Activated T-helper 1 cell treated with anti-CD3 and anti-CD28 coated beads, Interleukin-2, amount 50 U/mL, for 16 hours (primary cell): ENCODE data around the gene CNNM1.
A peak's percentile ranks its signal among the peaks of the same experiment; 100 is the strongest.

Experiments
- DNase-seq, 2 donors: peaks; one replicate each; pipeline ENCODE4 v3.0.0-alpha.2; 2020; ENCODE audit warnings: low read depth in 1 of 2, low spot score in 1 of 2

CNNM1 gene

DNA sequence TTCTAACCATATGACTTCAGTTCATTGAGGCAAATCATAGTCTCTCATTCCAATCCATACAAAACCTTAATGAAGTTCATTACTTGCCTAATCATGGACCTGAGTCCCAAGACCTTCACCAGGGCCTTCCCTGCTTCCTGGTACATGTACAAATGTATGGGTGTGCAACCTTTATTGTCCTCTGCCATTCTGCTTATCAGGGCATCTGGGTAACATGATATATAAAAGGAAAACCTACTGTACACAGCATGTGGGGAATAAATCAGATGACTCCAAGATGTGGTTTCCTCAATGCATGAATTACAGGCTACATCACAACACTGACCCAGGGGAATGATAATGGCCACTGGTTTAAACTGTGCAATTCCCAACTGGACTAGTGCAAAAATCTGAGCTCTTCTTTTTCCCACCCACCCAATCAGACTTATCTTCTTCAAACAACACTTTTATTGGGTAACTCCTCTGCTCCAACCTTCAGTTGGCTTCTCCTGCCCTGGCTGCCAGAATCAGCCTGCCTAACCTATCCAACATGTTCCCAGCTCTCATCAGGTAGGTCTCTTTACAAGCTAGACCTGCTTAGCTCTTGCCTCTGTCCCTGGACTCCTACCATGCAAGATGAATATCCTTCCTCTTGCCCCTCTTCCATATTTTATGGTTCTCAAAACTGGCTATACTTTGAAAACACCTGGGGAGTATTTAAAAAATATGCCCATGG, 89.9 kb downstream of the CNNM1 start:
- DNase-seq: no peak

DNA sequence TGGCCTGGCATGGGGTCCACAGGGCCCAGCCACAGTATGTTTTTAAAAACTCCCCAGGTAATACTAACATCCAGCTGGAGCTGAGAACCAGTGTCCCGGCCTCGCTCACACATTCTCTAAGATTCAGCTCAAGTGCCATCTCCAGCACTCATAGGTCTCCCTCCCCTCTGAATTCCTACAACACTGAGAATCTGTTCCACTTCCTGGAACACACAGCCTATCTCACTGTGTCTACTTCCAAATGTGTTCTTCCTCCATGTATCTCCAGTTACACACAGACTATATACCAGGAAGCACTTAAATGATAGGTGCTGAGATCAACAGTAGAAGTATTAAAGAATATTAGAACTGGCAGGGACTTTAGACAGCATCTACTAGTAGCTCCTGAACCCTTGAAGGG, 90.5 kb downstream of the CNNM1 start:
- no peak for DNase-seq

DNA sequence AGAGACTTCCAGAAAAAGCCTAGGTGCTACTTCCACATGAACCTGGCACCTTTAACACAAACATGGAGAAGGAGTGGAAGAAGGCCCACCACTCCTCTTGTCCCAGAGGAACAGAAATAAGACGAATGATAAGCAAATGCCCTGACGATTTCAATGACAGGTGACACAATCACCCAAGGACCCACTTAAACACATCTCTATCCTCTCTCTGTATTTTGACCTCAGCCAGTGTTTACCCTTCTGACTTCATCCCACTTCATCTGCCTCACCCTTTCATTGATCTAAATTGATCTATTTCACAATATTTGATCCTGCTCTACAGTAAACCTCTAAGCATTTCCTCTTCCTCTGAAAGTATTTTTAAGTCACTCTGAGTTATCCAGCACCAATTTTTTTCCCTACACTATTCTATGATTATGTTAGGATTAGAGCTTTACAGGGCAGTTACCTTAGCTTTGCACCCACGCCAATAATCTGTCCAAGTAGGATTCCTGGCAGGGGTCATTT, 92.1 kb downstream of the CNNM1 start:
- DNase-seq: no peak

DNA sequence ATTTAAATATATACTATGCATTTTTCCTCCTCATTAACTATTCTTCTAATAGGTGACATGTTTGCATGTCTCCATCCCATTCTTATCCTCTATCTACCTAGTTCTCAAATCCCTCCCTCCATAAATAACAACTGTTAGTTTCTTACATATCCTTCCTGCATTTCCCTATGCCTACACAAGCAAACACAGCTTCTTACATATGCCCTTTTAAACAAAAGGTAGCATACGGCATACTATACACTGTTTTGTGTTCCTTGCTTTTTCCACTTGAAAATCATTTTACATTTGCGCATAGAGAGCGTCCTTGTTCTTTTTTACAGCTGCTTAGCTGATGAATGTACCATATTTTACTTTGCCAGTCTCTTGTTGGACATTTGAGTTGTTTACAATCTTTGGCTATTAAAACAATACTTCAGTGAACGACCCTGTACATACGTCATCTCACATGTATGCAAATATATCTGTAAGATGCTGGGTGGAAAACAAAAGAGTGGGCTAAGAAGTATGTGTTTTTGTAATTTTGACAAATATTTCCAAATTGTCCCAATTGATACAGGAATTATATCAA, 93.5 kb downstream of the CNNM1 start:
- DNase-seq: no peak

DNA sequence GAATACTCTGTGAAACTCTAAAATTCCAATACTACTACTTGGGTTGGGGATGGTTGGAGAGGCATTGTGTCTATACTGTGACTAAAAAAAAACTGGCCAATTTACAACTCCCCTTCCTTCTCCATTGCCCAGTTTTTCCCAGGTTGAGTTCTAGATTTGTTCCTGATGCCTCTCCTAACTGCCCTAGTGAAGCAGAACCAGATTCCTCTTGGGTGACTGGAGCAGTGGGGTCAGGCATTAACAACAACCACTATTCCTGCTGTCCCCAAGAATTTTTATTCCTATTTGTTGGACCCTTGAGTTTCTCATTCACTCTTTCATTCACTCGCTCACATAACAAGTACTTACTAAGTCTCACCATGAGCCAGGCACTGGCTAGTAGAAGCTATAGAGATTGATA, 95.5 kb downstream of the CNNM1 start:
- no peak for DNase-seq

DNA sequence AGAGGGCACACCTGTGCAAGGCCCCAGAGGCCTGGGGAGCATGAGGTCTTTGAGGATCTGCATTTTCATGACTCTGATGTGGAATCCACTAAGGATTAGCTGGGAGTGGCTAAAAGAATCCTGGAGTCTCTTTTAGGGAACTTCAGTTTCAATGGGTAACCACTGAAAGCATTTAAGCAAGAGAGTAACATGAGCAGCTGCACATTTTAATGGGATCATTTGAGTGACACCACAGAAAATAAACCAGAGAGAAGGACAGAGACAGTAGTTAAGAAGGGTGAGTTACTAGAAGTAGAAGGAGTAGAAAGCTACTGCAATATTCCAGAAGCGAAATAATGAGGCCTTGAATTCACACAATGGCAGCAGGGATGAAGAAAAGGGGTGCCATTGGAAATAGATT, 96.0 kb downstream of the CNNM1 start:
- DNase-seq: no peak

DNA sequence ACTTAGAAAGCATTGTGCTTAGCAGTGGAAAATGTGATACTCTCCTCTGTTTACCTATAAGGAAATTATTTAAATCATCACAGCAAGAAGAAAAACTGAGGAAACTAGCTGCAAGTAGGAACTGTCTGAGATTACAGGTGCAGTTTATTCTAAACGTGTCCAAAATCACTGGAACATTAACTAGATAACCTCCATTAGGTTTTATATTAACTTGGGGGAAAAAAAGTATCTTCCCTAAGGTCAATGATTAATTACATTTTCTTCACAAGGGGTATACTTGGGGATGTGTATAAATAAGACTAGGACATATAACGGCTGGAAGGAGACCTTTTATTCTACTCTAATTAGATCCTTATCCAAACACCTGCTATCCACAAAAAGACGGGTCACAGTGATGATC, 97.5 kb downstream of the CNNM1 start:
- no peak for DNase-seq

DNA sequence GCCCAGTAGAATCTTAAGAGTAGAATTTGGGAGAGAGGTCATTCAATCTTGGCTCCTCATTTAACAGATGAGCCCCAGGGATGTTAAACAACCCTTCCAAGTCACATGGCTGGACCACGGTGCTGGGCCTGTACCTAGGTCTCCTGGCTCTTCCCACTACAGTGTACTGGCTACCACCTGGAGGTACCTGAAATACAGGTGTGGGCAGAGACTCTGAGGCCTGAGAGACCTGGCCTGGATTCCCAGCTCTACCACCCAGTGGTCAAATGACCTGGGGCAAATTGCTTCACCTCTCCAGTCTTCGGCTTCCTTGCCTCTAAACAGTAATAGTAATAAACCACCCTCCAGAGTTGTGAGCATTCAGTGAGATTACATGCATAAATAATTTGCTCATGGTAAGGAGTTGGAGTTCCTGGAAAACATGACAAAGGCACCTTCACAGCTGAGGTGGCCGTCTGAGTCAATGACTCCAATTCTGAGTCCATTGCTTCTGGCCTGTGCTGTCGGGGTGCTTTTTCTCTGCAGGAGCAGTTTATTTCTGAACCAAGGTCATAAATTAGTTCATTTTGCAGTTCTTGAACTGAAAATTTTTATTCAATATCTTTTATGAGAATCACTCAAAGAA, 98.5 kb downstream of the CNNM1 start:
- no peak for DNase-seq

DNA sequence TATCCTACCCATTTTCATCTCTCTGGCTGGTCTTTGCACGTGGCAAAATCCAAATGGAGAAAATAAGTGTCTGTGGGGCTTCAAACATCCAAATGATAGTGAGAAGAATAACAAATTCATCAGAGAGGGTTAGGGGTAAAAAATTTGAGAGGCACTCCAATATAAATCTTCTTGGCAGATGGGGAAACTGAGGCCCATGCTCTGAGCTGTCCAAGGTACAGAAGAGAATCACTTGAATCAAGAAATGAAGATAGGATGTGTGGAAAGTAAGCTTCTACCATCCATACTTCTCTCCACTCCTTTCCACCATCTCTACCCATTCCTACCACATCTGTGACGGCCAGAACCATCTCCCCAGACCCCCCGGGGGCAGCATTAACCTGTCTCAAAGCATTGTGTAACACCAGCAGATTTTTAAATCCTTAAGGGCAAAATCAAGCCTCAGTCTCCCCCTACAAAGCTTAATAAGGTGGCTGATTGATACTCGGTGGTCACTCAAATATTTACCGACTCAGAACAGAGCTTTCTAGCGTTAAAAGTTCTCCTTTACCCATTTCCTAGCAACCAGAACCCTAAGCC, 100.5 kb downstream of the CNNM1 start:
- DNase-seq: no peak

DNA sequence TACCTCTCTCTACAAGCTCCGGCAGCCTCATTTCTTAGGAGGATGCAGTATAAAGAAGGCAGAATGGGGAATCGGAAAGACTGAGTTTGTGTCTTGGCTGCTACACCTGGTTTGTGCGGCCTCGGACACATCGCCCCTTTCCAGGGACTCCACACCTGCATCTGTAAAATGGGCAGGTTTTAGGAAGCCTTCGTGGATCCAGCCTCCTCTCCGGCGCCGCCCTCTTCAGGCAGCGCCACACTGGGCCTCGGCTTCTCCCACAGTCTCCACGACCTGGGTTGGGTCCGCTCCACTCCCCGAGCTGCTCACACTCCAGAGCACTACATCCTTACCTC, 100.9 kb downstream of the CNNM1 start:
- DNase-seq: no peak

DNA sequence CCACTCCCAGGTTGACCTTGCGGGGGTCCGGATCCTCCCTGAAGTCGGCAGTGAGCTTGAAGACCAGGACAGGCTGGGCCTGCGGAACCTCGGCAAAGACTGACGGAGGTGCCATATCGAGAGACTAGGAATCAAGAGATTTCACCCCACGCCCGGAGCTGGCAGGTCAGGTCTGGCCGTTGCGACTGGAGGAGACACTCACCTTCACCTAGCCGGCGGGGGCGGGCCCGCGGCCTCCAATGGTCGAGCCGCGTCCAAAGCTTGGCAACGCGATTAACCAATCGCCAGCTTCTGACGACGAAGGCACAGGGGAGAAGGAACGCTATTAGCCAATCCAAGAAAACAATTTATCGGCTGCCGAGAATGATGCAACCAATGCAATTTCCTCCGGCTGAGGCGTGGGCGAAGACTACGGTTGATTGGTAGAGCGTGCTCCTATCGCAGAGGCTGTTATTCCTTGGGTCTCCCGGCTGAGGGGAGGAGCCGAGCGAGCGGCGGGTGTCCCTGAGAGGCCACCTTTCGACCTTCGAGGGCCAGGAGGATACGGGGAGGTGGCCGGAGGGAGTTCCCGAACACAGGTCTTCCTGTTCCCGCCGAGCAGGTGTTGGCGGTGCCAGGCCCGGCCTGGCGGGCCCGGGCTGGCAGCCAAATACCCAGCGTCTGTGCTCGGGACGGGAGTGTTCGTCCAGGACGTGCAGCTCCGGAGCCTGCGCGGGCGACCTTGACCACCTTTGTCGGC, 101.5 kb downstream of the CNNM1 start, which contains the start of gene GOT1:
Gene GOT1 (minus strand): TSS at position 174 of the 739 bp plus-strand sequence. CDS start 59 bp downstream, at position 115.
- DNase-seq: peak; percentile 79 to 87

DNA sequence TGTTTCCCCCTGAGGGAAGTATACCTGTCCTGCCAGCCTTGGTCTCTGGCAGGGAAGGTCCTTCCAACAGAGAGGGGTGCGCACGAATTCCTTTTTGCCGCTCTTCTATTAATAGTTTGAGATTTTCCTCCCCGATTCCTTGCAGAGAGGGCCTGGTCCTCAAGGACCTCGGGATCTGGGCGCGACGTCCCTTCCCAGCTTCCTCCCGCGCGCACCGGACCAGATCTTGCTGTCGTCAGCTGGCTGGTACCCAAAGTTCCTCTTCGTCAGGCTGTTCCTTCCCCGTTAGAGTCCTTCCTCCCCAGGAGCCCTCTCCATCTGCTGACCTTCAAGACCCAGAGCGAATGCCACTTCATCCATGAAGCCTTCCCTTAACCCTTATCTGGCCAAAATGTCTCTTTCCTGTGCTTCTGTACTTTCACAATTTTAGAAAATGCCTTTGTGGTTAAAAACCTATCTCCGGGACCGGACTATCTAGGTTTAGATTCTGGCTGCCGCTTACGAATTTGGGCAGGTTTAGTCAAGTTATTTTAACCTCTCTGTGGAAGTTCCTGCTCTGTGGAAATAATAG, 102.1 kb downstream of the CNNM1 start:
- no peak for DNase-seq

DNA sequence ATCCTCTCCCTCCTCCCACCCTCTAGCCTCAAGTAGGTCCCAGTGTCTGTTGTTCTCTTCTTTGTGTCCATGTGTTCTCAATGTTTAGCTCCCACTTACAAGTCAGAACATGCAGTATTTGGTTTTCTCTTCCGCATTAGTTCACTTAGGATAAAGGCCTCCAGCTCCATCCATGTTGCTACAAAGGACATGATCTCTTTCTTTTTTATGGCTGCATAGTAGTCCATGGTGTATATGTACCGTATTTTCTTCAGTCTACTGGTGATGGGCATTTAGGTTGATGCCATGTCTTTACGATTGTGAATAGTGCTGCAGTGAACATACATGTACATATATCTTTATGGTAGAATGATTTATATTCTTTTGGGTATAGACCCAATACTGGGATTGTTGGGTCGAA, 102.9 kb downstream of the CNNM1 start:
- DNase-seq: no peak

DNA sequence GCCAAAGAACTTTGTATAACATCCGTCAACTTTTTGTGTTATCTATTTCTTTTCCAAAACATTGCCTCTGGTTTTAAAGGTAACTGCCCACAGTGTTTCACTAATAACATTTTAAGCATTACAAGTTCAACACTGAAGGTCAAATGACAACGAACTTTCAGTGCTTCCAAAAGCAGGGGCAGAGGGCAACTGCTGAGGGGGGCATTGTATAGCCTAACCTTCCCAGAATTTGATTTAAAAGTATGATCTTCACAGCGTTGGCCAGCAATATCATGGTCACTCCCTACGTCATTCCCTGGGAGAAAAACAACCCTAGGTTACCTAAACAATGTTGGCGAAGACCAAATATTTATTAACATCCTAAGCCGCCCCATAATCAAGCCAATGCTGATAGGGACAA, 103.7 kb downstream of the CNNM1 start:
- no peak for DNase-seq

DNA sequence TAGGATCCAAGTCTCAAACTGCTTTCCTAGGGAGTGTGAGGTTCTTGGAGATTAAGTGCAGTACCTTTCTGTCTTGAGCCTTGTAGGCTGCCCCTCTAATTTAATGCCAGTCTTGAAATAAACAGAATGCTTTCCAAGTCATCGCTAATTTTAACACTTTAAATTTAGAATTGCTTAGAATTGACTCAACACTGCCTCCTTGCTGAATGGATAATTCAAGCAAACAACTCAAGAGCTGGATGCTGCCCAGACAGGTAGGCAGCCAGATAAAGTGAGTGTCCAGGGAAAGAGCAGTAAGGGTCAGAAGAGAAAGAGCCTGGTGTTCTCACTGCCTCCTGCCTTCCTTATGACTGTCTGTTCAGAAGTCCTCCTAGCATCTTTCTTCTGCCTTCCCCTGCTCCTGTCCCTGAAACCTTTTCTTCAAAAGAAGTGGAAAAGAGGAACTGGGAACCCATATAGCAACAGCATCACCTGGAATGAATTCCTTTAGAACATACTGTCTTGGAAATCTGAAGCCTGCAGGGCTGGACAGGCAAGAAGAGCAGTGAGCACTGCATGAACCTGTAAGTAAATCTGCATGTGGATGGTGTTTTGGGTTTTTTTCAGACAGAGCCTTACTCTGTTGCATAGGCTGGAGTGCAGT, 104.3 kb downstream of the CNNM1 start:
- no peak for DNase-seq

DNA sequence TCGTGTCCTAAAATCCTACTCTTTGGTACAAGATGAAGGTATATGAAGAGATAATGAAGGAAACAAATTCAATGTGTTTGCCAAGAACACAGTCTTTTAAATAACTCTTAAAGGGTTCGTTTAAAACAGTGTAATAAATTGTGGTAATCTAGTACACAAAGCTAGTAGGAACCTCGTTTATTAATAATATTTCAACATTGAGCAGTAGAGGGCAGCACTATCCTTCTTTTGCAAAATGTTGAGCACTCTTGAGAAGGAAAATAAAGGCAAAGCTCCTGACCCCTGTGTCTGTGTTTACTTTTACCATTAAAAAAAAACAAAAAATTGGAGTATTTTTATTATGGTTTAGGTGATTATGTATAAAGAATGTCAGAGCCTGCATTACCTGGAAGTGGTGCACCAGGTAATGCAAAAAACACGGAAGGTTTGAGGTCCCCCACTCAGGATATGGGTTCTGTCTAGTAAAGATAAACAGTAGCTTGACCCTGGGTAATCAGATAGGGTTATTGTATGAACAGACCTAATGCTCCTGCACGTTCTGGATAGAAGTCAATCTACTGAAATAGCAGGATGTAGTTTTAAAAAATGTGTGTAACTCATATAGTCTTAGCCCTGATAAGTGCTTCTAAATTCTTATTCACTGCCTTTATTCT, 107.0 kb downstream of the CNNM1 start:
- DNase-seq: no peak

DNA sequence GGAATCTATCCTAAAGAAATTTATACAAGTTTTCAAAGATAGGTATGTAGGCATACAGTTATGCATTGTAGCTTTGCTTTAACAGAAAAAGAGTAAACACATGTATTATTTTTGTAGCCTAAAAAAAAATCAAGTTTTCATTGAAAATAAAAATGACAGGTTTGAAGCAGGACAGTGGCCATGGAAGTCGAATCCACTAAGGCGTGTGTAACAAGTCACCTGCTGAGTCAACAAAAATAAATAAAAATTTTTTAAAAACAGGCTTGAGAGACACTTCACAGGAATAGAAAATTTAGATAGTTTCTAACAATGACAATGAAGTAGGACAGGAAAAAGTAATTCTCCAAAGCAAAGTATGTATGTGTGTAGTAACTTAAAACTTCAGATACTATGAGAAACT, 109.7 kb downstream of the CNNM1 start:
- DNase-seq: no peak

DNA sequence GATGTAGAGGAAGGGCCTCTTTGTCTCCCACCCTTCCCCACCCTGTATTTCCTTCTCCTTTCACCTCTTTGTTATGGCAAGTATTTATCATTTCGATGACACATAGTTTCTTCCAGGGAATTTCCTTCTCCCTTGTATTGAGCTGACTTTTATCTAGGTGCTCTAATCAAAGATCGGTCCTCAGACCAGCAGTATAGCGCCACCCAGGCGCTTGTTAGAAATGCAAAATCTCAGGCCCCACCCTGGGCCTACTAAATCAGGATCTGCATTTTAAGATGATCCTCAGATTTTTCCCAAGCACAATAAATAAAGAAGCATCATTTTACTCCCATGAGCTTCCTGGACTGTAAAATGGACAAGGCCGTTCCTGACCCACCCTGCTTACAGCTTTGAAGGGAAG, 113.2 kb downstream of the CNNM1 start:
- DNase-seq: no peak

DNA sequence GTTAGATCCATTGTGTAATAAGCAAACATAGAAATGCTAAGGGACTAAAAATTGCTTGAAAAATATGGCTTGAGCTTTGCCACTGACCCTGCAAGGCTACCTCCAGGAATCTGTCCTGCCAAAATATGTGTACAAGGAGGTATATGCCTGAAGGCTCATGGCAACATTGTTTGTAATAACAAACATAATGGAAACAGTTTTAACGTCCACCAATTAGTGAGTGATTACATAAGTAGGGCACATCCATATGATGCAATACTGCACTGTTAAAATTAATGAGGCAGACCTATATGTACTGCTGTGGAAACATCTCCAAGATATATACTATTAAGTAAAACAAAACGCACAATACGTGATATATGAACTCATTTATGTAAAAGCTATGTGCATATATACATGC, 114.3 kb downstream of the CNNM1 start:
- DNase-seq: no peak
